Measurements from ENCODE around the gene TOMM7.
"Not testable (repeated sequence)": the region's sequence is repeated elsewhere in the genome, so short reads cannot be mapped to it uniquely, and the experiment has no call there.

Gene TOMM7

GRCh38 chr7:22783421-22783820 is 39.2 kb downstream of the TOMM7 start:
- no peak for DNase-seq (ENCODE audit: low read depth)

DNA sequence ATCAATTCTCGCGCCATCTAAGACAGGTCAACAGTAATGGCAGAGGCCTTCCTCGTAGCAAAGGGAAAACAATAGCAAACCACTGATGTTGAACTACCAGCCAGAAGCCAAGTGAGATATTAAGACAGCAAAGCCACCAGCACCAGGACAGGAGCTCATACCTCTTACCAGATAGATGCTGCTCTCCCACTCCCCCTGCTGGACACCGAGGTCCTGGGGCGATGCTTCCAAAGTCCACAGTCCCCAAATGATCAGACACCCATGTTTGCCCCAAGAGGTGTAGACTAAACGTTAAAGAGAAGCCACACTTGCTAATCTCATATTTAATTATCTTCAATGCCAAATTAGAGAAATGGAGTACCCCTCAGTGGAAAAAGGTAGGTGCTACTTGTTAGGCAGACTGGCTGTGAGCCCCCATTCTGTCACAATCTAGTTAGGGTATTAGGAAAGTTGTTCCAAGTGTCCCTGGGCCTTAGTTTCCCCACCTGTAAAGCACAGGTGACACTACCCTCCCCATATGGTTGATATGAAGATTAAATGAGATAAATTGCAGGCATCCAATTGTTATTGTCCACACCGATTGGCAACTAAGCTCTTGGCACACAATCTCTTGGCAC is 39.9 kb downstream of the TOMM7 start:
- peak; percentile 34 for DNase-seq (ENCODE audit: low read depth)

DNA sequence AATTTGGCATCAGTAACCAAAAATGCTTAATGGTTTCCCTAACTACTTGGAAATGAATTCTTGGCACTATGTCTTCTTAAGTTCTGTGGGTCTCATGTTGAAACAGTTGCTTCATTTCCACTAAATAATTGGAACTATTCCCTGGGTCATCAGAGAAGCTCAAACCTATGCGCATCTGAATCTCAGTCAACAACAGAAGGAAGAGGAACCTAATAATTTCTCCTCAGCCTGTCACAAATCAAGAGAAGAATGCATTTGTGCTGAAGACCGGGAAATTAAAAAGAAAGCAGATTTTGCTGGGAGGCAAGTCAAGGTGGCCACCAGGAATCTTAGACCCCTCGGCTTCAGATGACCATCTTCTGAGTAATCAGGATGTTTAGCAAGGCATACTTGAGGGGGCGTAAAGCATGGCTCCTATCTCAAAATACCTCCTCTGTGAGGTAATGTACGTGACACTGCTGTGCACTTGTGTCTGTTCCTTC is 41.4 kb downstream of the TOMM7 start:
- no peak for DNase-seq (ENCODE audit: low read depth)

- DNase-seq (ENCODE audit: low read depth) = not testable (repeated sequence)
Observed at GRCh38 chr7:22779730-22780323, 42.8 kb downstream of the TOMM7 start.

DNA sequence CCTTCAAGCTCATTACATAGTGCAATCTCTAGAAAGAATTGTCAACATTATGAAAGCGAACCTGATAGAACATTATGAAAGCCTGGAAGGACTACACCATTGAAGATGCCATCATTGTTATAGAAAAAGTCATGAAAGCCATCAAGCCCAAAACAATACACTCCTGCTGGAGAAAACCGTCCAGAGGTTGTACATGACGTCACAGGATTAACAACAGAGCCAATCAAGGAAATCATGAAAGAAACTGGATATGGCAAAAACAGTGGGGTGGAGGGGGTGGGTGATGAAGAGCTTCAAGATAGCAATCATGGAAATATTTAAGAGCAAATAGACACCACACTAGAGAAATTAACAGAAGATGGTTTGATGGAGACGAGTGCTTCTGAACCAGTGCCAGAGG is 45.7 kb downstream of the TOMM7 start:
- DNase-seq (ENCODE audit: low read depth) = no peak

- DNase-seq (ENCODE audit: low read depth) = no peak
Observed at GRCh38 chr7:22772885-22773284, 49.8 kb downstream of the TOMM7 start.

GRCh38 chr7:22771872-22772228 is 50.8 kb downstream of the TOMM7 start:
- DNase-seq (ENCODE audit: low read depth) = no peak

GRCh38 chr7:22771194-22771871 is 51.3 kb downstream of the TOMM7 start:
- no peak for DNase-seq (ENCODE audit: low read depth)

DNA sequence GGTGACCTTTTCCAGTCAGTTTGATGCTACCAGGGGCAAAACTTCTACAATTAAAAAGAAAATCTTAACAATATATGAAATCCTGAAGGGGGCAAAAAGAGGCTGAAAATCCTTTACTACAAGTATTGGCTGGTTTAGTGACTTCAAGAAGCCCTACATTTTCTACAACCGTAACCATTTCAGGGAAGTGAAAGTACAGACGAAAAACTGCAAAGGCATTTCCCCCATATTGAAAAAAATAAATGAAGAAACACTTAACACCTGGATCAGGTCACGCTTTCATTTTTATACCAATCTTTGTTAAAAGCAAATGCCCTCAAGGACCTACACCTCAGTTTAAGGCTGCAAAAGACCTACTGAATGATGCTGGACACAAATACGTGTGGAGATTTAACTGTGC is 57.0 kb downstream of the TOMM7 start:
- DNase-seq (ENCODE audit: low read depth) = no peak

Measured in CMK (cell line).